ENCODE results near the gene CDR2.

GRCh38 chr16:22346483-22346882 is 27.9 kb downstream of the CDR2 start:
- no peak for TF ChIP-seq CTCF (IDR thresholded peaks at IDR 0.05)
- TF ChIP-seq EZH2phosphoT487 (IDR thresholded peaks at IDR 0.05), result no peak
- no peak for TF ChIP-seq EZH2 (IDR thresholded peaks at IDR 0.05)

All from neural progenitor cell (in vitro differentiated cells).